HG03520 (cell line): ENCODE results near the gene SIX5.

Experiments
- ATAC-seq: cut with Tn5 transposase; IDR thresholded peaks from one replicate; pipeline ENCODE4 v1.9.1; 2021; ENCODE audit warnings: mild to moderate bottlenecking, moderate library complexity; ENCODE audit not compliant: unreplicated experiment

The SIX5 gene

DNA sequence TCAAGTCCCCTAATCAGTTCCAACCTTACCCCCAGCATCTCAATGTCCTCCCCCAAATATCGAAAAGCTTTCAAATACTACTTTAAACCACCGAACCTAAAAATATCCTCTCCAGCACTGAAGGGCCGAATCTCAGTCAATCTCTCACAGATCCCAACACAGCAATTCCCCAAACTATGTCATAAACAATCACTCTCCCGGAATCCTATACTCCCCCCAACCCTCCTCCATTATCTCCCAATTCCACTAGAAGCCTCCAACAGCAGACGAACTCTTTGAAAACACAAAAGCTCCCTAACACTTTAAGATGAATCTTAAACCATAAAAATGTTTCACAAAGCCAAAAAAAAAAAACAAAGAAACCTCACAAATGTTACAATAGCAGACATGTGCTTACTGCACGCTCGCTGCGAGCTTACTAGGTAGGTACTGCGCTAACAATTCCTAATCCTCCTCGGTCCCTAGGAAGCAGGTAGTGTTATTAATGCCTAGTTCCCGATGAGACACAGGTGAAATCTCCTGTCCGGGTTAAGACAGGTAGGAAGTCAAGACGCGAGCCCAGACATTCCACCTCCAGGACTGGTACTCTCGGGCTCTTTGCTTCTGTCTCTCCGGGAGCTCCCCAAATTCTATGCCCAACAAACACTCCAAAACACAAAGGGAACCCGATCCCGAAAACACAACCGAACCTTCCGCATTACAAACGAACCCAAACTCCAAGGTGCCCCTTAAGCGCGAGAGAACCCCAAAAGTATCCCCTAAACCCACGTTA, 52.5 kb downstream of the SIX5 start:
- no peak for ATAC-seq

DNA sequence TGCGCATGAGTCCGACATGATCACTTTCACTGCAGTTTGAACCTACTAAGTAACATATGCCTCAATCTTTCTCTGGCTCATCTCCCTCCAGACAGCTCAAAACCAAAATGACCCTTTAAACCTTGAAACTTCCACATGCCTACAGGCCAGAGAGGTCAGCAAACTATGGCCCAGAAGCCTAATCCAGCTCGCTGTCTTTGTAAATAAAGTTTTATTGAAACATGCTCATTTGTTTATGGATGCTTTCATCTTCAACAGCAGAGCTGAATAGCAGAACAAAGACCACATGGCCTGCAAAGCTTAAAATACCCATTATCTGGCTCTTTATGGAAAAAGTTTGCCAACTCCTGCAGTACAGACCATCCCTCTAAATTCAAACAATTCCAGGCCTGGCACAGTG, 53.9 kb downstream of the SIX5 start:
- no peak for ATAC-seq
